Endothelial cell (in vitro differentiated cells): ENCODE results near the gene NRTN. TPM values are rescaled to one million over a fixed set of nuclear protein-coding genes. Genes with fewer than 3 reads are reported as not detected.

Experiments used
- DNase-seq: peaks from one replicate; pipeline ENCODE4 v3.0.0; 2021; ENCODE audit warnings: low spot score
- H3K27ac Mint-ChIP-seq: one replicate; pipeline ENCODE4 v1.8.0; 2021; ENCODE audit warnings: mixed read lengths, inconsistent platforms; ENCODE audit not compliant: unreplicated experiment
- H3K27me3 Mint-ChIP-seq: one replicate; pipeline ENCODE4 v1.8.0; 2021; ENCODE audit warnings: mild to moderate bottlenecking, moderate library complexity, mixed read lengths, inconsistent platforms; ENCODE audit not compliant: unreplicated experiment
- H3K36me3 Mint-ChIP-seq: one replicate; pipeline ENCODE4 v1.8.0; 2021; ENCODE audit warnings: mild to moderate bottlenecking, low read depth, mixed read lengths, inconsistent platforms; ENCODE audit not compliant: unreplicated experiment
- H3K4me1 Mint-ChIP-seq: one replicate; pipeline ENCODE4 v1.8.0; 2021; ENCODE audit warnings: mild to moderate bottlenecking, mixed read lengths, inconsistent platforms; ENCODE audit not compliant: unreplicated experiment
- H3K4me3 Mint-ChIP-seq: one replicate; pipeline ENCODE4 v1.8.0; 2021; ENCODE audit warnings: mild to moderate bottlenecking, mixed read lengths, inconsistent platforms; ENCODE audit not compliant: unreplicated experiment
- H3K9me3 Mint-ChIP-seq: one replicate; pipeline ENCODE4 v1.8.0; 2021; ENCODE audit warnings: mixed read lengths, inconsistent platforms; ENCODE audit not compliant: unreplicated experiment
- total RNA-seq: library from RNA; stranded (reverse); fragmentation: NEBNext Ultra II Directional; extraction: Animal tissue kit (Norgen Biotek cat#: 25700); gene quantifications from one replicate; pipeline ENCODE4 v1.2.1, GENCODE V29; 2021; ENCODE audit not compliant: unreplicated experiment
- TF ChIP-seq, protein P1 (sequence below): fragments of 200-600 bp; sonication (generic); IDR thresholded peaks from one replicate; pipeline ENCODE4 v1.5.0; 2021; ENCODE audit warnings: antibody characterized with exemption; ENCODE audit not compliant: unreplicated experiment

NRTN gene
- total RNA-seq, 1 donor from 2014 or later, result 0.56 TPM

DNA sequence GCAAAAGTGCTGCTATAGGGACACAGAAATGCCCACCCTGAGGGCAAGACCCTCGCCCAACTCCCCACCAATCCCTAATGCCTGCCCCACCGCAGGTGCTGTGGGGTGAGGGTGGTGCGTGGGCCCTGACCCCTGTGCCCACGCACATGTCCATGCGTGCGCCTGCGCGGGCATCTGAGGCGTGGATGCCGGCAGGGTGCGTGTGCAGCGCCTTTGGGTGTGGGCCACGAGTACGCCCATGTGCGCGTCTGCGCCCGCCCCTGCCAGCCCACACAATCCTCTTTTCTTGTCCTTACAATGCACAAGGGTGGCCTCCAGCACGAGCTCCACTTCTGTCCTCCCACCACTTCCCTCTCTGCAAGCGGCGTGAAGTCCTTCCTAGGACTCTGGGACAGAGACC lies 20.3 kb downstream of the NRTN start:
- Mint-ChIP-seq H3K4me3 (no peak overlapping the region), H3K36me3 (no peaks in the 10 kb centered on the region), H3K27ac (no peak overlapping the region), H3K4me1 (no peaks in the 10 kb centered on the region), H3K9me3 (no peaks in the 10 kb centered on the region), H3K27me3 (peaks cover 10% of the 10 kb centered on the region)
- DNase-seq, result no peak
- TF ChIP-seq, protein P1, sequence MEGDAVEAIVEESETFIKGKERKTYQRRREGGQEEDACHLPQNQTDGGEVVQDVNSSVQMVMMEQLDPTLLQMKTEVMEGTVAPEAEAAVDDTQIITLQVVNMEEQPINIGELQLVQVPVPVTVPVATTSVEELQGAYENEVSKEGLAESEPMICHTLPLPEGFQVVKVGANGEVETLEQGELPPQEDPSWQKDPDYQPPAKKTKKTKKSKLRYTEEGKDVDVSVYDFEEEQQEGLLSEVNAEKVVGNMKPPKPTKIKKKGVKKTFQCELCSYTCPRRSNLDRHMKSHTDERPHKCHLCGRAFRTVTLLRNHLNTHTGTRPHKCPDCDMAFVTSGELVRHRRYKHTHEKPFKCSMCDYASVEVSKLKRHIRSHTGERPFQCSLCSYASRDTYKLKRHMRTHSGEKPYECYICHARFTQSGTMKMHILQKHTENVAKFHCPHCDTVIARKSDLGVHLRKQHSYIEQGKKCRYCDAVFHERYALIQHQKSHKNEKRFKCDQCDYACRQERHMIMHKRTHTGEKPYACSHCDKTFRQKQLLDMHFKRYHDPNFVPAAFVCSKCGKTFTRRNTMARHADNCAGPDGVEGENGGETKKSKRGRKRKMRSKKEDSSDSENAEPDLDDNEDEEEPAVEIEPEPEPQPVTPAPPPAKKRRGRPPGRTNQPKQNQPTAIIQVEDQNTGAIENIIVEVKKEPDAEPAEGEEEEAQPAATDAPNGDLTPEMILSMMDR, result no peak

DNA sequence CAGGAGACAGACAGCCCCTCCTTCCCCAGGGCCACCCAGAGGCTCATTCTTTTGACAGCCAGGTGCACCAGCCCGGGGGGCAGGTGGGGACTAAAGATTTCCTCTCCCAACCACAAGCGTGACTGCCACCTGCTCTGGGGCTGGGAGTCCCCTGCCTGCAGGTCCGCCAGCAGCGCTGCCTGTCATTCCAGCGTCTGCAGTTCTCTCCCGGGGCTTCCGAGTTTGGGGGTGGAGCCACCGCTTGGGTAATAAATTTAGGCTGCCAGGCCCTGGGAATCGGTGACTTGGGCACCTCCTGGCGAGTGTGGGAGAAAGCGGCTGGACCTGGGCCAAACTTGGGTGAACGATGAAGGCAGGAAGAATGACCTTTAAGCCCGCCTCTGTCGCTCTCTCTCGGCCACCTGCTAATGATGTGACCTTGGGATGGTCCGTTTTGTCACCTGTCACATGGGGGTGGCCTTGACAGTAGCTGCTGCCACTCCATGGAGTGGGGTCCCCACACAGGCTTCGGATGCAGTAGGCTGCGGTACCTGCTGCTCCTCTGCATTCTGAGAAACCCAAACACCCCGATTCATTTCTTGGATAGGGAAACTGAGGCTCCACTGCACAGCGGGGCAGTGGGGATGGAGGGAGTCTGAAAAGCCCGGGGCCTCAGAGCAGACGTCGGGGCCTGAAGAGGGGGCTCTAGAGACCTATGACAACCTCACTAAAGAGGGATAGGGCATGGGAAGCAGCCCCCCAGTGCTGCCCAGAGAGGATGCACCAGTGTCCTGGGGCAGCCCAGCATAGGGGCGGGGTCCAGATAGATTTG lies 21.9 kb downstream of the NRTN start:
- Mint-ChIP-seq H3K36me3 (no peaks in the 10 kb centered on the region), H3K4me3 (peak overlapping the region; percentile 91), H3K27me3 (peaks cover 7% of the 10 kb centered on the region), H3K9me3 (no peaks in the 10 kb centered on the region), H3K27ac (peak overlapping the region; percentile 45), H3K4me1 (no peaks in the 10 kb centered on the region)
- no peak for DNase-seq
- TF ChIP-seq, protein P1, result no peak

DNA sequence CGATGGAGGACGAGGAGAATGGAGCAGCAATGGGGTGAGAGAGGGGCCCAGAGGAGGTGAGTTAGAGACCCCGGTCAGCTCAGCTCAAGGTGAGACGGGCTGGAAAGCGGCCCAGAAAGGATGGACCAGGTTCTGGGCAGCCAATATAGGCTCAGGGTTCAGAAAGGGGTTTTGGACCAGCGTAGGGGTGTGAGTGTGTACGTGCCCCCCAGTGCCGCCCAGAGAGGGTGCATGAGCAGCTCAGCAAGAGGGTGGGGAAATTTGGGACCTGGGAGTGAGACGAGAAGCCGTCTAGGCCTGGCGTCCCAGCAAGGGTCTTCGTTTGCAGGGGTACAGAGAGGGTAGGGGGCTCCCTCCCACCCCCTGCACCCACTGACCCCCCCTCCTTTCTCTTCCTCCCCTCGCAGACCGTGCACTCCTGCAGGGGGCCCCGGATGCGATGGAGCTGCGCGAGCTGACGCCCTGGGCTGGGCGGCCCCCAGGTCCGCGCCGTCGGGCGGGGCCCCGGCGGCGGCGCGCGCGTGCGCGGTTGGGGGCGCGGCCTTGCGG lies 22.5 kb downstream of the NRTN start:
- Mint-ChIP-seq H3K9me3 (no peaks in the 10 kb centered on the region), H3K4me3 (peak overlapping the region; percentile 91), H3K27me3 (peaks cover 7% of the 10 kb centered on the region), H3K36me3 (no peaks in the 10 kb centered on the region), H3K4me1 (no peaks in the 10 kb centered on the region), H3K27ac (peak overlapping the region; percentile 45)
- TF ChIP-seq, protein P1, result no peak
- no peak for DNase-seq

DNA sequence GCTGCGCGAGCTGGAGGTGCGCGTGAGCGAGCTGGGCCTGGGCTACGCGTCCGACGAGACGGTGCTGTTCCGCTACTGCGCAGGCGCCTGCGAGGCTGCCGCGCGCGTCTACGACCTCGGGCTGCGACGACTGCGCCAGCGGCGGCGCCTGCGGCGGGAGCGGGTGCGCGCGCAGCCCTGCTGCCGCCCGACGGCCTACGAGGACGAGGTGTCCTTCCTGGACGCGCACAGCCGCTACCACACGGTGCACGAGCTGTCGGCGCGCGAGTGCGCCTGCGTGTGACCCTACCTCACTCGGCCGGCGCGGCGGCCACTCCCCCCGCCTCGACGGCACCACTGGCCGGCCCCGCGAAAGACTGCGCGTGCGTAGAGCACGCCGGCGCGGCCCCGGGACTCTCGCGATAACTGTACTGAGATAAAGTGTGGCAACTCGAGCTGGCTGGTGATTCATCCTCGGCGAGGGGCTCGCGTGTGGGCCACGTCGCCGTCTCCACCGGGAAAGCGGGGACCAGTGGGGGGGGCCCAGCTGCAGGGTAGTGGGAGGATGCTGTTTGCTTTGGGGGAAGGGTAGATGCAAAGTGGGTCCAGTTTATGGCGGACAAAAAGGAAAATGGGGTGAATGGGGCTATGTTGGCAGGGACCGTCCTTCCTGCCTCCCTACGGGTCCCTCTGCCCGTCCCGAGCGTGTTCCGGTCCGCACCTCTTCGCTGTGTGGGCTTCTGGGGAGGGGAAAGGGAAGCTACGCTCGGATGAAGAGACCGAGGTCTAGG lies 23.2 kb downstream of the NRTN start:
- H3K27me3 Mint-ChIP-seq, result peaks cover 7% of the 10 kb centered on the region
- H3K27ac Mint-ChIP-seq, result peak overlapping the region; percentile 84
- peak overlapping the region; percentile 90 for H3K4me3 Mint-ChIP-seq
- no peaks in the 10 kb centered on the region for H3K36me3 Mint-ChIP-seq
- H3K9me3 Mint-ChIP-seq, result no peaks in the 10 kb centered on the region
- no peaks in the 10 kb centered on the region for H3K4me1 Mint-ChIP-seq
- peak; percentile 98 for DNase-seq
- TF ChIP-seq, protein P1, result no peak
